ENCODE measurements around the gene CBLN4. TPM values are rescaled to one million over a fixed set of nuclear protein-coding genes. Genes with fewer than 3 reads are reported as not detected.

CBLN4 gene
- total RNA-seq, 1 donor from 2014 or later = not detected

DNA sequence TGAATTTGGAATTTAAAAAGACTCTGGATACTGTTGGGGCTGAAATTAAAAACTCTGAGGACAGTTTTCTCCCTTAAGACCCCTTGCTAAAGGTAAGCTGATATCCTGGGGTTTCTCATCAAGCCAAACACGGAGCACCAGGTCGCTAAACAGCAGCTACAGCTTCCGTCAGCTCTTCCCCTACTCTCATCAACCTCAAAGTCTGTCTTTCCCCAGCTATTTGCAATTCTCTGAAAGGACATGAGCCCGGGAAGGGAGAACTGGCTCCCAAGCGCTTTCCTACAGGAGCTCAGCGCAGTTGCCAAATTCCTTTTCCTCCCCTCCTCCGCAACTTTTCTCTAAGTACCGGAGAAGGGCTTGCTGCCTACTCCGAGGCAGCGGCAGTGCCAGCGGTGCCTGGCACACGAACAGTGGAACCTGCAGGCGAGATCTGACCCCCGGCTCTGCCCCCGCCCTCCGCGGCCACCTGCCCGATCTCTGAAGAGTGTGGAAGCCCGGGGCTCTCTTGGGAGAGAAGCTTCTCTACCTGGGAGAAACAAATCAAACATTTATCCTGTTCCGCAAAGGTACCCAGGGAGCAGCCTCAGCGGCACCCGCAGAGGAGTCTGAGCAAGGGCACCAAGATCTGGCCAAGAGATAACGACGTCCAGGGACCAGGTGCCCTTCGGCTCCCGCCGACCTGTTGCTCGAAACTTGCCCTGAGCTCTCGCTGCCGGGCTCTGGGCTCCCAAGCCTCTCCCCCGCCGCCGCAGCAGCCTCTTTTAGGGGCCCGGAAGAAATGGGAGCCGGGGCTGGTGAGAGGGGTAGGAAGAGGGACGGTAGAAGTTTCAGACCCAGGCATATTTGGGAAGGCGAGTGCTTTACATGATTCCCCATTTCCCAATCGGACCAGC lies 2.2 kb downstream of the CBLN4 start:
- Mint-ChIP-seq H3K27ac (ENCODE audit: unreplicated experiment) (no peak overlapping the region), H3K4me1 (ENCODE audit: unreplicated experiment) (no peaks in the 10 kb centered on the region), H3K27me3 (ENCODE audit: unreplicated experiment) (no peaks in the 10 kb centered on the region), H3K36me3 (ENCODE audit: unreplicated experiment) (no peaks in the 10 kb centered on the region), H3K4me3 (ENCODE audit: unreplicated experiment) (no peak overlapping the region), H3K9me3 (ENCODE audit: unreplicated experiment) (peaks cover 17% of the 10 kb centered on the region)
- no peak for DNase-seq (ENCODE audit: extremely low spot score, unreplicated experiment)
- TF ChIP-seq CTCF (IDR thresholded peaks at IDR 0.05) = no peak

DNA sequence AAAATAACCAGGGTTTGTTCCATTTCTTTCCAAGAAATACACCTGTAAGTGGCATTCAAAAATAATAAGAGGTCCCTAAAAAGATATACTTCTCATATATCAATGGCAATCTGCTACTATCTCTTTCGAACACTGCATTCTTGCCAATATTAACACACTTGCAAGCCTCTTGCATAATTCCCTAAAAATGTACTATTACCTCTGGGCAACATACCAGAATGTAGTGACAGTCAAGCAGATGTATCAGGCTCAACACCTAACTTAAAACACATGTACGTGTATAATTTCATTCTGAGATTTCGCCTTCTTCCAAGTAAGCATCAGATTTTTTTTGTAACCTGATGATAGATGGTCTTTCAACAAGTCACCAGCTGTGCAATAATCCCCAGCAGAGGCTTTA lies 3.4 kb downstream of the CBLN4 start:
- no peaks in the 10 kb centered on the region for H3K36me3 Mint-ChIP-seq (ENCODE audit: unreplicated experiment)
- TF ChIP-seq CTCF (IDR thresholded peaks at IDR 0.05) = no peak
- H3K4me1 Mint-ChIP-seq (ENCODE audit: unreplicated experiment) = no peaks in the 10 kb centered on the region
- H3K4me3 Mint-ChIP-seq (ENCODE audit: unreplicated experiment) = no peak overlapping the region
- DNase-seq (ENCODE audit: extremely low spot score, unreplicated experiment) = no peak
- H3K27me3 Mint-ChIP-seq (ENCODE audit: unreplicated experiment) = no peaks in the 10 kb centered on the region
- peaks cover 6% of the 10 kb centered on the region for H3K9me3 Mint-ChIP-seq (ENCODE audit: unreplicated experiment)
- no peak overlapping the region for H3K27ac Mint-ChIP-seq (ENCODE audit: unreplicated experiment)

GRCh38 chr20:56001106-56001785 lies 4.1 kb downstream of the CBLN4 start:
- Mint-ChIP-seq H3K4me3 (ENCODE audit: unreplicated experiment) (no peak overlapping the region), H3K4me1 (ENCODE audit: unreplicated experiment) (no peaks in the 10 kb centered on the region), H3K27ac (ENCODE audit: unreplicated experiment) (no peak overlapping the region), H3K27me3 (ENCODE audit: unreplicated experiment) (no peaks in the 10 kb centered on the region), H3K9me3 (ENCODE audit: unreplicated experiment) (peaks cover 8% of the 10 kb centered on the region), H3K36me3 (ENCODE audit: unreplicated experiment) (no peaks in the 10 kb centered on the region)
- no peak for TF ChIP-seq CTCF (IDR thresholded peaks at IDR 0.05)
- no peak for DNase-seq (ENCODE audit: extremely low spot score, unreplicated experiment)

- H3K27me3 Mint-ChIP-seq (ENCODE audit: unreplicated experiment) = no peaks in the 10 kb centered on the region
- TF ChIP-seq CTCF (IDR thresholded peaks at IDR 0.05) = no peak
- no peak overlapping the region for H3K27ac Mint-ChIP-seq (ENCODE audit: unreplicated experiment)
- H3K36me3 Mint-ChIP-seq (ENCODE audit: unreplicated experiment) = no peaks in the 10 kb centered on the region
- H3K9me3 Mint-ChIP-seq (ENCODE audit: unreplicated experiment) = peaks cover 30% of the 10 kb centered on the region
- no peaks in the 10 kb centered on the region for H3K4me1 Mint-ChIP-seq (ENCODE audit: unreplicated experiment)
- no peak for DNase-seq (ENCODE audit: extremely low spot score, unreplicated experiment)
- no peak overlapping the region for H3K4me3 Mint-ChIP-seq (ENCODE audit: unreplicated experiment)
These were observed 26.8 kb downstream of the CBLN4 start for GRCh38 chr20:55978550-55978949.

Data from osteocyte (in vitro differentiated cells).